Medulla oblongata (tissue), 1 donor: Measurements from ENCODE around the gene ZC3H15.
A peak's percentile ranks its signal among the peaks of the same experiment; 100 is the strongest.
"Not testable (repeated sequence)": the region's sequence is repeated elsewhere in the genome, so short reads cannot be mapped to it uniquely, and the experiment has no call there.

Experiments used
- DNase-seq: peaks from one replicate; pipeline ENCODE4 v3.0.0-alpha.2; 2015; ENCODE audit errors: extremely low spot score

ZC3H15 gene

DNA sequence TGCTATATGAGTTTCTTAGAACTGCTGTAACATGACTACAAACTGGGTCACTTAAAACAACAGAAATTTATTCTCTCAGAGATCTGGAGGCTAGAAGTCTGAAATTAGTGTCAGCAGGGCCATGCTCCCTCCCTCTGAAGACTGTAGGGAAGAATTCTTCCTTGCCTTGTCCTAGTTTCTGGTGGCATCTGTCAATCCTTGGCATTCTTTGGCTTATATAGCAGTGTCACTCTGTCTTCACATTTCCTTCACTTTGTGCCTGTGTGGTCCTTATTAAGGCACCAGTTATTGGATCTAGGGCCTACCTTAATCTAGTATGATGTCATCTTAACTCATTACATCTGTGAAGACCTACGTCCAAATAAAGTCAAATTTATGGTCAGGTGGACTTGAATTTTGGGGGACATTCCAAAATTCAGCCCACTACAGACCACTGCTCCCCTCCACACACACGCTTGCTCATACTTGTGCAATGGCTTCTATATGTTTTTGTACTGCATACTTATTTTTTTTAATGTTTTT lies 7.6 kb downstream of the ZC3H15 start:
- no peak for DNase-seq

DNA sequence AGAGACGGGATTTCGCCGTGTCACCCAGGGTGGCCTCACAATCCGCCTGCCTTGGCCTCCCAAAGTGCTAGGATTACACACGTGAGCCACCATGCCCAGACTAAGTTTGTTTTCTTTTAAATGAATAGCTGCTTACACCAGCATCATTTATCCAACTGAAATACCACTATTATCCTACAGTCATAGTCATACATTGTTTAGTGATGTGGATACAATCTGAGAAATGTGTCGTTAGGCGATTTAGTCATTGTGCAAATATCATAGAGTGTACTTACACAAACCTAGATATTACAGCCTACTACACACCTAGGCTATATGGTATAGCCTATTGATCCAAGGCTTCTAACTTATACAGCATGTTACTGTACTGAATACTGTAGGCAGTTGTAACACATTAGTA lies 10.3 kb downstream of the ZC3H15 start:
- no peak for DNase-seq

DNA sequence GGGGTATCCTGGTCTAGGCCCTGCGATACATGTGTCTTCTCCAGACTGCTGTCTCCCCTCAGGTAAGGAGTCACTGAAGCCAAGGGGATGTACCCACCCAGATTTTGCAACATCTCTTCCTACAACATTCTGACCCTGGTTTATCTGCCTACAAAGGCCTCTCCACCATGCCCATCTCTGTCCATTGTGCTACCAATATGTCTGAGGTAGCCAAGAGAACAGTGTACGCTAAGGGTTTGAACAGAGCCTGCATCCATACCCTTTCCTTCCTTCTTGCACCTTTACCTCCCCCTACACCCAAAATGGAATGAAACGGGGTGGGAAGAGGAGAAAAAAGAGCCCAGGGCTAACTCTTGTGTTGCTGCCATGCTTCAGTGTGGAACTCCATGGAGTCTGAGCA lies 11.9 kb downstream of the ZC3H15 start:
- DNase-seq: no peak

DNA sequence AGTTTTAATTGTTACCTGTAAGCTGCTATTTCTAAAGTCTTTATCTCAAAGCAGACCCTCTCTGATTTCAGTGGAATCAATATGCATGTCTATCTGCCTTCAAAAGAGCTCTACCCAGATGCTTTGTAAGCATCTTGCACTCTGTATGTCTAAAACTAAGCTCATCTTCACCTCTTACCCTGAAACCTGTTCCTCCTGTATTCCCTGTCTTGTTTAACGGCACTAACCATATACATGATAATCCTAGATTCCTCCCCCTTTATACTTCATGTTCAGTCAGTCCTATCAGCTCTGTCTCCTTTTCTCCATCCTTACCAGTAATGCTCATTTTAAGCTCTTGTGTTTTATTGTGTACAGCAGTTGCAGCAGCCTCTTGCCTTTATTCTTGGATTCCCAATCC lies 12.8 kb downstream of the ZC3H15 start:
- no peak for DNase-seq

DNA sequence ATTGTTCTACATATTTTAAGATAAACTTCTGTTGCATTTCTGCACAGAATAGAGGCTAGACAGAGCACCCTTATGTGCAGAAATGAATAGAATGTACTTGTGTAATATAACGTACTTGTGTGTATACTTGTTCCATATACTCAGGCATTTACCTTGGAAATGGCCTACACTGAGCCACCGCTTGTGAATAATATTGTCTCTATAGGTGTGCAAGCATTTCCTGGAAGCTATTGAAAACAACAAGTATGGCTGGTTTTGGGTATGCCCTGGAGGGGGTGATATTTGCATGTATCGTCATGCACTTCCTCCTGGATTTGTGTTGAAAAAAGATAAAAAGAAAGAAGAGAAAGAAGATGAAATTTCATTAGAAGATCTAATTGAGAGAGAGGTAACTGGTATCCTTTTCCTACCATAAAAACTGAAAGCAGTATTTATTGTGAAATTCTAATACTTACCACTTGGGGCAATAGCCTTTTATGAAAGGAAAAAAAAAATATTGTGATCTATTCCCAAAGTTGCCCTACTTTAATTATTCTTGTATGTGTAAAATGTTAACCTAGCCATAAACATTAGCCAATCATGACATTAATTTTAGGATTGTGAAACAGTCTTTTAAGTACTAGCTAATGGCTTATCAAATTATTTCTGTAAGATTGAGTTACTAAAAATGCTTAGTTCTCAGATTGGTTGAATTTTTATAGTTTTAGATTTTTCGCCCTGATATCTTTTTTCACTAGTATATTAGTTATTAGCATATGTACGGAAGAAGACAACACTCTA lies 18.0 kb downstream of the ZC3H15 start:
- DNase-seq: peak; percentile 61

DNA sequence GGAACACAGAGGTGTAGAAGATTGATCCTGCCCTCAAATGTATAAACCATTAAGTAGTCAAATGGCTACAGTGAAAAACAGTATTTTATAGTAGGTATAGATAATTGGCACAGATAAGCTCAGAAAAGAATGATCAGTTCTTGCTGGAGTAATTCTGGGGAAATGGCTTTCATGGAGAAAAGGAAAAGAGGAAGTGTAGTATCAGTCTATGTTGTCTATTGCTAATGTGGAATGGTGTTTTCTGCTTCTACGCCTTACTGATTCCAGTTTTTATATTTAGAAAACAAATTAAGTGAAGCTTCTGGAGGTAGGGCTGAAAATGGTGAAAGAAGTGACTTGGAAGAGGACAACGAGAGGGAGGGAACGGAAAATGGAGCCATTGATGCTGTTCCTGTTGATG lies 22.2 kb downstream of the ZC3H15 start:
- DNase-seq: no peak

DNA sequence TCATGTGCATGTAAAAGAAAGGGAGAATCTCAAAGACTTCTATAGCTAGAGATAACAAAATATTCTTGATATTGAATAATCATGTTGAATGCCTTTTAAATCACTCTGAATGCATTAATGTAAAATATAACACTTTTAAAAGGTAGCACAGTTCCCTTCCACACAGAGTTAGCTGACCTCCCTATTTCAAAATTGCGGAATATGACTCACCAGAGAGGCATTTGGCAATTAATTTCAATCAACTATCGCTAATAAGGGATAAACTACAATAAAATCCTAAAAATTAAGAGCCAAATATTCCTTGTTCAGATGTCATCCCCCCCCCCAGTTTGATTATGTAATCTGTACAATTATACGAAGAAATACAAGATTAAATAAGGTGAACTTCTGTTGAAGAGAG lies 29.3 kb downstream of the ZC3H15 start:
- no peak for DNase-seq

DNA sequence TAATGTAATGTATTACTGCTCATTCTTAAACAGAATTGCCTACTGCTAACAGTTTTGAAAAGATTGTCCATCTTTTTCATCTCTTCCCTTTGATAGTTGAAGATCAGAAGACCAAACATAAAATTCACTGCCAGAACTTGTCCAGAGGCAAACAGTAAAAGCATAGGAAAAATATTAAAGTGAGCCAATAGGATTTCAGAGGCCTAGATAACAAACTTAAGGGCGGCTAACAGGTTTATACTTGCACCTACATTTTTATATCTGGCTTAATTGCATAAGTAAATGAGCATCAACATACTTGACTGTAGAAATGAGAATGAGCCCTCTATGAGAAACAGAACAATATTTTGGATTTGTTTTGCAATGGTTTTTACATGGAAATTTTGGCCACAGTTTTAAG lies 30.3 kb downstream of the ZC3H15 start:
- DNase-seq: no peak

DNA sequence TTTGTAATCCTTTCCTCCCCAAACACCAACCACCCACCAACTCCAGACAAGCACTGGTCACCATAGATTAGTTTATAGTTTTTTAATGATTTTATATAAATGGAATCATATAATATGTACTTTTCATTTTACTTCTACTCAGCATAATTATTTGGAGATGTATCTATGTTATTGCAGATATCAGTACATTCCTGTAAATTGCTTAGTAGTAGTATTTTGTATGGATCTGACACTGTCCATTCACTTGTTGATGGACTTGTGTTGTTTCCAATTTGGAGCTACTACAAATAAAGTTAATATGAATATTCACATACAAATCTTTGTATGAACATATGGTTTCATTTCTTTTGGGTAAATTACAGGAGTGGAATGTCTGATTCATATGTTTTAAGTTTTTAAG lies 31.0 kb downstream of the ZC3H15 start:
- no peak for DNase-seq

DNA sequence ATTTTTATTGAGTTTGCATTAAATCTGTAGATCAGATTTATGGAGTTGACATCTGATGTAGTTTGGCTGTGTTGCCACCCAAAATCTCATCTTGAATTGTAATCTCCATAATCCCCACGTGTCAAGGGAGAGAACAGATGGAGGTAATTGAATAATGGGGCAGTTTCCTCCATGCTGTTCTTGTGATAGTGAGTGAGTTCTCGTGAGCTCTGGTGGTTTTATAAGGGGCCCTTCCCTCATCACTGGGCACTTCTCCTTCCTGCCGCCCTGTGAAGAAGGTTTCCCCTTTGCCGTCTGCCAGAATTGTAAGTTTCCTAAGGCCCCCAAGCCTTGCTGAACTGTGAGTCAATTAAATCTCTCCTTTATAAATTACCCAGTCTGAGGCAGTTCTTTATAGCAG lies 32.2 kb downstream of the ZC3H15 start:
- no peak for DNase-seq

DNA sequence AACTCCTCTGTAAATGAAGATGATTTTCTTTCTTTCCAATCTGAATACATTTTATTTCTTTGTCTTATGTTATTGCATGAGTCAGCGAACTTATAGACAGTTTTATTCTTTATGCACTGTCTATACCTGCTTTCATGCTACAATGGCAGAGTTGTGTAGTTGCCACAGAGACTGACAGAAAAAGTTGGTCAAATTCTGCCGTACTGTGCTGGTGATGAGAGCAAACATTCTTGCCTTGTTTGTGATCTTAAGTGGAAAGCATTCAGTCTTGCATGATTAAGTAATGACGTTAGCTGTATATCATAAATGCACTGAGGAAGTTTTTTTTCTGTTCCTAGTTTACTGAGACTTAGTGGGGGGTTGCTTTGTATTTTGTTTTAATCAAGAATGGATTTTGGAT lies 32.9 kb downstream of the ZC3H15 start:
- no peak for DNase-seq

DNA sequence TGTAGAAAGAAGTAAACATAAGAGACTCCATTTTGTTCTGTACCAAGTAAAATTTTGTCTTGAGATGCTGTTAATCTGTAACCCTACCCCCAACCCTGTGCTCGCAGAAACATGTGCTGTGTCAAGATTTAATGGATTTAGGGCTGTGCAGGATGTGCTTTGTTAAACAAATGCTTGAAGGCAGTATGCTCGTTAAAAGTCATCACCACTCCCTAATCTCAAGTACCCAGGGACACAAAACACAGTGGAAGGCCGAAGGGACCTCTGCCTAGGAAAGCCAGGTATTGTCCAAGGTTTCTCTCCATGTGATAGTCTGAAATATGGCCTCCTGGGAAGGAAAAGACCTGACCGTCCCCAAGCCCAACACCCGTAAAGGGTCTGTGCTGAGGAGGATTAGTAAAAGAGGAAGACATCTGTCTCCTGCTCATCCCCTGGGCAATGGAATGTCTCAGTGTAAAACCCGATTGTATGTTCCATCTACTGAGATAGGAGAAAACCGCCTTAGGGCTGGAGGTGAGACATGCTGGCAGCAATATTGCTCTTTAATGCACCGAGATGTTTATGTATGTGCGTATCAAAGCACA lies 35.6 kb downstream of the ZC3H15 start:
- not testable (repeated sequence) for DNase-seq

DNA sequence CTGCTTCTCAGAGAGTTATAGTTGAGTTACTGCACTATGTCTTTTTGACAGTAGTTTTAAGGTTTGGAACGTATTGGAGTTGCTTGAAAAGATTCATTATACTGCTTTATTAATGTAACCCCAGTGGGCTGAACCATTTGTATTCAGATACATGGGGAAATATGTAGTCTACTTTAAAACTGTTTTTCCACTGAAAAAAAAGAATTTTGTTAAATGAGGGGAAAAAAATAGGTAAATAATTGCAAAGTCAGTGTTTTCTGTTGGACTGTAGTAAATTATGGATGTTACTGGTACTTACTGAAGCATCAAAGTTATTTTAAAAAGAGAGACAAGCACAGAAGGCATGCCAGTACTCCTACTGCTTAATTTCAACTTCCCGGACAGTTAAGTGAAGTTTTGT lies 36.4 kb downstream of the ZC3H15 start:
- DNase-seq: no peak

DNA sequence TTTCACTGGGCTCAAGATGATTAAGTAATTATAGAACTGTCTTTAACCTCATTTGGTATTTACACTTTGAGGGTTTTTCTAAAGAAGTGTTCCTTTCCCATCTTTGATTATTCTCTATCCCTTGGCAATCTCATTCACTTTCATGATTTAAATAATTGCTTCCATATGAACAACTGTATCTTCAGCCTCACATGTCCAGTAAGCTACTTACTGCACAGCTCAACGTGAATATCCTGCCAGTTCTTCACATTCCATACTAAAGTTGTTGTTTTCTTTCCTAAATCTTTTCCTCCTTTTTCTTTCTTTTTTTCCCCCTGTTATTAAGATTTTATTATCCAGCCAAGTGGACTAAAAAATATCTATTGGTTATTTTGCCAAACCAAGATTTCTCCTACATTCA lies 37.7 kb downstream of the ZC3H15 start:
- DNase-seq: no peak

DNA sequence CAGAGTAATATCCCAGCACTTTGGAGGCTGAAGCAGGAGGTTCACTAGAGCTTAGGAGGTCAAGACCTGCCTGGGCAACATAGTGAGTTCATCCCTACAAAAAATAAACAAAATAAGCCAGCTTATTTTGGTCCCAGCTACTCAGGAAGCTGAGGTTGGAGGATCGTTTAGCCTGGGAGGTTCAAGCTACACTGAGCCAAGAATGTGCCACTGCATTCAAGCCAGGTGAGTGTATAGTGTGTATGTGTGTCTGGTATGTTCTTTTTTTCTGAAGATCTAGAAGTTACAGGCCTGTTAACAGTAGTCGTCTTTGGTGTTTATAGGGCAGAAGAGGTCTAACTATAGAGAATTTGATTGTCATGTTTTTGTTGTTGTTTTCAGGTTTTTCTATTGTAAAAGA lies 40.2 kb downstream of the ZC3H15 start:
- DNase-seq: no peak

DNA sequence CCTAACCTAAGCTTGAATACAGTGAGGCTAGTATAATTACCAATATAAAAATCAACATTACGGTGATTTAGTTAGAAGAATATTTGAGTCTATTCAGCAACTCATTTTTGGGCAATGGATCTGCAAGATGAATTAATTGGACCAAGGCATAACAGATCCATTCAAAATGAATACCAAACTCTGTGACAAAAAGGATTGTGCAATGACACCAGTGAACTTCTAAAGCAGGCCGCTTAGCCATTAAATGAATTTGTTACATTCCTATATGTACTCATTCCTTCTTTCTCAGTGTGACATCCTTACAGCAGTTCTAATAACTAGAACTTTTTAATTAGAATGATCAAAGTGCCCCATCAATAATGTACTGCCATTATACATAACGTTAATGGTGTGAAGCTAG lies 44.3 kb downstream of the ZC3H15 start:
- DNase-seq: no peak

DNA sequence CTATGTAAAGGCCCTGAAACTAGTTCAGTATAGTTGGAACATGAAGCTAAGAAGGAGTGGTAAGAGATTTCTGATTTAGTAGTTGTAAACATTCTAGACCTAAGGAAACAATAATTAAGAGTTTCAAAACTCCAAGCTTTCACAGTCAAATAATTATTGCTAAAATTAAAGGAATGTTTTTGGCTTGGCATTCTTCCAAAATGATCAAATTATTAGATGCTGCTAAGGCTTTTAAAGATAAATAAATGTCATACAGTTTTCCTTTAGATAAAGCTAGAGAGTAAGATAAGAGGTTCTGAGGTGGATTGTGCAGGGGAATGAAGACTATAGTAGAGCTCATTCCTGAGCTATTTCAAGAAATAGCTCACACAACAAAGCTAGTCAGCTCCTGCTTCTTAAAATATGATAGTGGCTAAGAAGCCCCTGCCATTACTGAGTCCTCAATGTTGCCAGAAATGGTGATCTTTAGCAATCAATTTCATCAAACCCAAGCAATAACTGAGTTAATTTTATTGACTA lies 45.3 kb downstream of the ZC3H15 start:
- no peak for DNase-seq

DNA sequence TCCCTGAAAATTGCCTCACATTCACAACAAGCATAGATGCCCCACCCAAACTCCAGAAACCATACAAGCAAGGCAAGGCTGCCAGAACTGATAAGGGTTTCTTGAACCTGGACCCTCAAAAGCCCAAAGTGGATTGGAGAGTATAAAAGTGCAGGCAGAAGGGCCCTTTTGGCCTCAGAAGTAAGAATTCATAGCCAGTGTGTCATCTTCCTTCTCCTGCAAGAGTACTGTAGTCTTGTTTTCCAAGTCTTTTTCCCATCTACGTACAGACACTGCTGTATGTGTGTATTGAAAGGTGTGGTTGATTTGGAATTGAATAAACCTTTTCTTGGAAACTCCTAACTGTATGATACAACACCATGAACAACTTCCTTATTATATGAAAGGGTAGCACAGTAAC lies 46.8 kb downstream of the ZC3H15 start:
- DNase-seq: no peak

DNA sequence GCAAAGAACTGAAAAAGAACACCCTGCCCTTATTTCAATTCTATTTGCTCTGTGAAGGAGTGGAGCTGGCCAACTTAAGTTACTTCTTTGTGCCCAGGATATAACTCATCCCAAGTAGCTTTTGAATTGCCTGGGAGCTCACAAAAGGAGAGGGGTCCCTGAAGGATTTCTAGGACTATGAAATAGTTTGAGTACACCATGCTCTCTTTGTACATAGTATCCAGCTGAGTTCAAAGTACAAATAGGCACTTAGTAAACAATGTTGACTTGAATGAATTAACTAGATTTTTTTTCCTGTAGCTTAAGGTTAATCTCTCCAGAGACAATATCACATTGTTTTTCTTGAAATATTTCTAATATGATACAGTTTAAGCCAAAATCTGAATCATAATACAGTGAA lies 47.7 kb downstream of the ZC3H15 start:
- DNase-seq: peak; percentile 52

DNA sequence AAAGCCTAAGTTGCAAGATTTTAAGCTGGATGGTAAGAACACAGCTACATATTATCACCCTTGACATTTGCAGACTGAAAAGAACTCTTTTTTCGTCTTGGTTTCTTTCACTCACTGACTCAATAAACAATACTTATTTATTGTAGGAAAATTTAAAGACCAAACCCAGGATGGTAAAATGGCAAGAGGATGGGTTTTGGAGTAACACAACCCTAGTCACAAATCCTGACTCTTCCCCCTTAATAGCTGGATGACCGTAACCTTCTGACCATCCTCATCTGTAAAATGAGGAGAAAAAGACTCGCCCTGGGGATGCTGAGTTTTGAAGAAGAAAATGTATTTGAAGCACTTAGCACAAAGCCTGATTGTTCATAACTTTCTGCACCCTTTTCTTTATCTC lies 48.3 kb downstream of the ZC3H15 start:
- DNase-seq: no peak

DNA sequence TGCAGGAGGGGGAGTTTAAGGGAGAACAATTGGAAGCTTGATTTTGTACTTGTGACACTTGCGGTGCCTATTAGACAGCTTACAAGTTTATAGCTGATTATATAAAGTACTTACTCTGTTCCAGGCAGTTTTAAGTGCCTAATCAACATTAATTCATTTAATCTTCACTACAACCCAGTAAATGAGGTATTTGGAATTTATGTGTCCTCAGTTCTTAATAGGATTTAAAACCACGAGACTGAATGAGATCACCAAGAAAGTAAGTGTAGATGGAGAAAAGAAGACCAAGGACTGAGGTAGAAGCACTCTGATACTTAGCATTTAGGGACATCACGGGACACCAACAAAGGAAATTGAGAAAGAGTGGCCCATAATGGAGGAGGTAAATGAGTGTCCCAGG lies 49.8 kb downstream of the ZC3H15 start:
- DNase-seq: no peak

DNA sequence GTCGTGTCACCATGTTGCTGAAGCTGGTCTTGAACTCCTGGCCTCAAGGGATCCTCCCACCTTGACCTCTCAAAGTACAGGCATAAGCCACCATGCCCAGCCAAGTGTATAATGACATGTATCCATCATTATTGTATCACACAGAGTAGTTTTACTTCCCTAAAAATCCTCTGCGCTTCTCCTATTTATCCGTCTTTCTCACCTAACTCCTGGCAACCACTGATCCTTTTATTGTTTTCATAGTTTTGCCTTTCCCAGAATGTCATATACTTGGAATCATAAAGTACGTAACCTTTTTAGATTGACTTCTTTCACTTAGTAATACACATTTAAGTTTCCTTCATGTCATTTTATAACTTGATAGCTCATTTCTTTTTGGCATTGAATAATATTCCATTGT lies 51.0 kb downstream of the ZC3H15 start:
- DNase-seq: no peak

DNA sequence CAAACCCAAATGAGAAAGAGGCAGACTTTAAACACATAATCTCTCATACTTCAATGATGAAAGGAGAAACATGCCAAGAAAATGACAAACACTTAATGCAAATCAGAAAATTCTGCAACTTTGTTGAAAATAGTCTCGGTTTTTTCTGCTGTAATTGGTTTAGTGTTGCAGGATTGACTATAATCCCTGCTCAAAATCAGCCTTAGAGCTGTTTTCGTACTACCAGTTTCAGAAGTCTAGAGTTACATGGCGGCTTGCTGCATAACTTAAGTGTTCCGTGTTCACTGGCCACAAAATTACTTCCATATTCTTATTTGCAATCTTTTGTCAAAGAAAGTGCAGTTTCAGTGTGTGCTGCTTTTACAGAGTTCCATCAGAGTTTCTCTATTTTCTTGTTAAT lies 54.9 kb downstream of the ZC3H15 start:
- DNase-seq: no peak
